Measurements from ENCODE around the gene AKR7A3. TPM values are rescaled to one million over a fixed set of nuclear protein-coding genes. Genes with fewer than 3 reads are reported as not detected.

AKR7A3 gene
- total and polyA plus RNA-seq, 2 of the 4 experiments (the other 2 are of a cell fraction): 0.18 to 0.62 TPM

DNA sequence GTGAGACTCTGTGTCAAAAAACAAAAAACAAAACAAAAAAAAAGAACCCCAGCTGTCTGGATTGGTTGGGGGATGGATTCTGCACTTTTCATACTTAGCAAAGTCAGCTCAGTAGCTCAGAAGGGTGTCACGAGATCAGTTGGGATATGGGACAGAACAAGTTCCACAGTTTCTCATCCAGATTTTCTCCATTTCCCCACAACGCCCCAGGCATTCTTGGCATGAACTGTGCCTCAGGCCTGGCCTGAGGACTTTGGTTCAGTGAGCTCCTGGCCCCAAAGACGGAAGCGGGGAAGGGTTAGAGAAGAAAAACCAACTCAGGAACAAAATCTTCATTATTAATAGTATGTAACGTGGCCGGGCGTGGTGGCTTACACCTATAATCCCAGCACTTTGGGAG is 21.5 kb upstream of the AKR7A3 start:
- TF ChIP-seq FOS (IDR thresholded peaks at IDR 0.05; ENCODE audit: low read depth, low read length) (no peak), MAZ (IDR thresholded peaks at IDR 0.05; ENCODE audit: borderline replicate concordance, low read depth, low read length) (no peak), RAD21 (IDR thresholded peaks at IDR 0.05; ENCODE audit: low read length) (no peak), MXI1 (IDR thresholded peaks at IDR 0.05; ENCODE audit: borderline replicate concordance, low read depth, low read length) (no peak), CHD1 (IDR thresholded peaks at IDR 0.05; ENCODE audit: low read depth, low read length) (no peak), RCOR1 (IDR thresholded peaks at IDR 0.05; ENCODE audit: insufficient replicate concordance, low read length) (no peak), CEBPB (IDR thresholded peaks at IDR 0.05; ENCODE audit: low read depth, low read length) (no peak), POLR2A (IDR thresholded peaks at IDR 0.05; ENCODE audit: low read depth, low read length) (no peak), MAFK (IDR thresholded peaks at IDR 0.05; ENCODE audit: low read depth, low read length) (no peak), BHLHE40 (IDR thresholded peaks at IDR 0.05; ENCODE audit: low read depth, low read length) (no peak), RFX5 (IDR thresholded peaks at IDR 0.05; ENCODE audit: low read depth, low read length) (no peak), NFE2L2 (IDR thresholded peaks at IDR 0.05; ENCODE audit: low read depth, low read length) (no peak)
- TF ChIP-seq, protein P1, sequence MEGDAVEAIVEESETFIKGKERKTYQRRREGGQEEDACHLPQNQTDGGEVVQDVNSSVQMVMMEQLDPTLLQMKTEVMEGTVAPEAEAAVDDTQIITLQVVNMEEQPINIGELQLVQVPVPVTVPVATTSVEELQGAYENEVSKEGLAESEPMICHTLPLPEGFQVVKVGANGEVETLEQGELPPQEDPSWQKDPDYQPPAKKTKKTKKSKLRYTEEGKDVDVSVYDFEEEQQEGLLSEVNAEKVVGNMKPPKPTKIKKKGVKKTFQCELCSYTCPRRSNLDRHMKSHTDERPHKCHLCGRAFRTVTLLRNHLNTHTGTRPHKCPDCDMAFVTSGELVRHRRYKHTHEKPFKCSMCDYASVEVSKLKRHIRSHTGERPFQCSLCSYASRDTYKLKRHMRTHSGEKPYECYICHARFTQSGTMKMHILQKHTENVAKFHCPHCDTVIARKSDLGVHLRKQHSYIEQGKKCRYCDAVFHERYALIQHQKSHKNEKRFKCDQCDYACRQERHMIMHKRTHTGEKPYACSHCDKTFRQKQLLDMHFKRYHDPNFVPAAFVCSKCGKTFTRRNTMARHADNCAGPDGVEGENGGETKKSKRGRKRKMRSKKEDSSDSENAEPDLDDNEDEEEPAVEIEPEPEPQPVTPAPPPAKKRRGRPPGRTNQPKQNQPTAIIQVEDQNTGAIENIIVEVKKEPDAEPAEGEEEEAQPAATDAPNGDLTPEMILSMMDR (conservative IDR thresholded peaks at IDR 0.05; ENCODE audit: low read depth, low read length): no peak
- TF ChIP-seq, protein P2, sequence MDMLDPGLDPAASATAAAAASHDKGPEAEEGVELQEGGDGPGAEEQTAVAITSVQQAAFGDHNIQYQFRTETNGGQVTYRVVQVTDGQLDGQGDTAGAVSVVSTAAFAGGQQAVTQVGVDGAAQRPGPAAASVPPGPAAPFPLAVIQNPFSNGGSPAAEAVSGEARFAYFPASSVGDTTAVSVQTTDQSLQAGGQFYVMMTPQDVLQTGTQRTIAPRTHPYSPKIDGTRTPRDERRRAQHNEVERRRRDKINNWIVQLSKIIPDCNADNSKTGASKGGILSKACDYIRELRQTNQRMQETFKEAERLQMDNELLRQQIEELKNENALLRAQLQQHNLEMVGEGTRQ (IDR thresholded peaks at IDR 0.05; ENCODE audit: low read depth, low read length): no peak
- no peaks in the 10 kb centered on the region for H3K27me3 ChIP-seq (ENCODE audit: control insufficient read depth, insufficient read depth, low read length)
- H4K91ac ChIP-seq (ENCODE audit: insufficient read depth, low read depth, low read length): no peak overlapping the region
- no peak overlapping the region for H2AK9ac ChIP-seq (replicated peaks; ENCODE audit: low read depth, low read length, poor library complexity)
- peaks cover 30% of the 10 kb centered on the region for H3K36me3 ChIP-seq (ENCODE audit: control insufficient read depth, insufficient read depth, low read length)
- peaks cover 26% of the 10 kb centered on the region for H3K9me1 ChIP-seq (ENCODE audit: insufficient read depth, low read length)
- no TSS peak for BruUV-seq (replicated peaks)
- dilution Hi-C loops (cut with HindIII; ENCODE audit: low sequenced_read_pairs, unreplicated experiment) (no loop called here), intact Hi-C loops (cut with micrococcal nuclease) (loop anchor here (5.0 kb wide), 1 partner anchor 58 kb away; the partner anchor contains the start of genes EMC1 and MRTO4), in situ Hi-C loops (cut with MboI; ENCODE audit: low sequenced_read_pairs) (no loop called here)
- no peak overlapping the region for H2BK120ac ChIP-seq (ENCODE audit: low read depth, low read length)
- no peak overlapping the region for H4K8ac ChIP-seq (ENCODE audit: low read depth in 2 of 2, low read length in 2 of 2)
- peaks cover 18% of the 10 kb centered on the region for H3K4me1 ChIP-seq (ENCODE audit: control insufficient read depth, insufficient read depth, low read length)
- H3K4me3 ChIP-seq (ENCODE audit: insufficient read depth, low read depth, low read length): no peak overlapping the region
- H3K27ac ChIP-seq (ENCODE audit: insufficient read depth, low read length): no peak overlapping the region
- H3K23ac ChIP-seq (ENCODE audit: low read depth, low read length): no peak overlapping the region
- CTCF ChIA-PET: no interaction called here
- H3K14ac ChIP-seq (replicated peaks; ENCODE audit: low read depth, low read length): no peak overlapping the region
- H2BK20ac ChIP-seq (ENCODE audit: low read depth, low read length): no peak overlapping the region
- peaks cover 21% of the 10 kb centered on the region for H4K20me1 ChIP-seq (ENCODE audit: insufficient read depth, low read length)
- no CpG with 5 or more reads among the region's 7 CpGs for WGBS, 2 experiments (ENCODE audit: extremely low coverage in 2 of 2, insufficient read length in 1 of 2)
- ATAC-seq (ENCODE audit: low read depth): no peak
- POLR2A ChIA-PET (ENCODE audit: unreplicated experiment): no interaction called here
- H2BK5ac ChIP-seq (ENCODE audit: low read depth, low read length, poor library complexity, severe bottlenecking): no peak overlapping the region
- H3K79me1 ChIP-seq (ENCODE audit: low read depth in 1 of 2, low read length in 2 of 2): peaks cover 18 to 60% of the 10 kb centered on the region in 2 experiments
- H2AK5ac ChIP-seq (ENCODE audit: low read depth, low read length): no peak overlapping the region
- H3K9me3 ChIP-seq (ENCODE audit: control insufficient read depth, insufficient read depth, low read length): no peaks in the 10 kb centered on the region
- H3K9ac ChIP-seq (ENCODE audit: low read depth, low read length): no peak overlapping the region
- no peak overlapping the region for H3K18ac ChIP-seq (ENCODE audit: low read depth, low read length)
- no peak overlapping the region for H4K5ac ChIP-seq (ENCODE audit: low read depth, low read length)
- no peak overlapping the region for H2AFZ ChIP-seq (replicated peaks; ENCODE audit: low read length, poor library complexity)
- no peak for DNase-seq
- H3K4ac ChIP-seq (ENCODE audit: low read depth, low read length): no peak overlapping the region
- no peak overlapping the region for H2BK15ac ChIP-seq (ENCODE audit: low read depth, low read length)
- H3K4me2 ChIP-seq (ENCODE audit: low read depth, low read length): no peak overlapping the region
- H3K56ac ChIP-seq (ENCODE audit: extremely low read depth, insufficient read depth, low read length): no peak overlapping the region

All from IMR-90 (cell line).